GM15510 (cell line): ENCODE results near the gene GFAP.

Source experiments
- POLR2A ChIP-seq: IDR thresholded peaks from 3 replicates; pipeline ENCODE4 v1.6.1; 2011; ENCODE audit warnings: borderline replicate concordance; ENCODE audit not compliant: insufficient read length; ENCODE audit errors: extremely low read depth

Gene GFAP

GRCh38 chr17:44910231-44911106 is 4.8 kb downstream of the GFAP start:
- TF ChIP-seq POLR2A: no peak

GRCh38 chr17:44909681-44910144 is 5.6 kb downstream of the GFAP start:
- TF ChIP-seq POLR2A: no peak

GRCh38 chr17:44908761-44909326 is 6.5 kb downstream of the GFAP start:
- TF ChIP-seq POLR2A: no peak

- no peak for TF ChIP-seq POLR2A
Observed at GRCh38 chr17:44907729-44908470, 7.4 kb downstream of the GFAP start.

GRCh38 chr17:44906763-44907728 is 8.3 kb downstream of the GFAP start:
- TF ChIP-seq POLR2A: no peak

GRCh38 chr17:44906010-44906646 is 9.2 kb downstream of the GFAP start:
- TF ChIP-seq POLR2A: no peak

GRCh38 chr17:44905006-44906000 is 10.0 kb downstream of the GFAP start:
- no peak for TF ChIP-seq POLR2A

GRCh38 chr17:44904001-44904984 is 11.0 kb downstream of the GFAP start:
- no peak for TF ChIP-seq POLR2A

- no peak for TF ChIP-seq POLR2A
Observed at GRCh38 chr17:44903012-44903685, 12.2 kb downstream of the GFAP start.

- TF ChIP-seq POLR2A: no peak
Observed at GRCh38 chr17:44902135-44902760, 13.1 kb downstream of the GFAP start.

GRCh38 chr17:44901411-44901921 is 13.8 kb downstream of the GFAP start:
- no peak for TF ChIP-seq POLR2A

- TF ChIP-seq POLR2A: no peak
Observed at GRCh38 chr17:44900894-44901293, 14.4 kb downstream of the GFAP start.
